Measurements from ENCODE around the gene ADCK1.
"Not testable (repeated sequence)": the region's sequence is repeated elsewhere in the genome, so short reads cannot be mapped to it uniquely, and the experiment has no call there.

Gene ADCK1

GRCh38 chr14:77906446-77906845 is 106.5 kb downstream of the ADCK1 start:
- DNase-seq = no peak

GRCh38 chr14:77908847-77909246 is 108.9 kb downstream of the ADCK1 start:
- no peak for DNase-seq

DNA sequence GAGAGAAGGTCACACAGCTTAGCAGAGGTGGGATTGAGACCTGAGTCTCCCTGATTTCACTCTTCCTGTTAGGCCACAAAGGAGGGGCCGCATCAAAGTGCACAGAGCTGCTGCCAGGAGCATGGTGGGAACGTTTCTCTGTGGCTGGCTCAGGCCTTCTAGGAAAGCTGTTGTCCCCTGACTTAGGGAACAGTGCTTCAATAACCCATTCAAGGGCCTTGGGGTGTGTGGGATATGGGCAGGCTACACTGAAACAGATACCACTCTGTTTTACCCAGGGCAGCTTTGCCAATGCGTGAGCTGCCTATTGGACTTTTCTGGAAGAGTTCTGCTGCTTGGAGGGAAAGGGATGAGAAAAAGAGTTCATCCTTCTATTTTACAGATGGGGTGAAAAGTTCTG is 110.0 kb downstream of the ADCK1 start:
- DNase-seq = no peak

DNA sequence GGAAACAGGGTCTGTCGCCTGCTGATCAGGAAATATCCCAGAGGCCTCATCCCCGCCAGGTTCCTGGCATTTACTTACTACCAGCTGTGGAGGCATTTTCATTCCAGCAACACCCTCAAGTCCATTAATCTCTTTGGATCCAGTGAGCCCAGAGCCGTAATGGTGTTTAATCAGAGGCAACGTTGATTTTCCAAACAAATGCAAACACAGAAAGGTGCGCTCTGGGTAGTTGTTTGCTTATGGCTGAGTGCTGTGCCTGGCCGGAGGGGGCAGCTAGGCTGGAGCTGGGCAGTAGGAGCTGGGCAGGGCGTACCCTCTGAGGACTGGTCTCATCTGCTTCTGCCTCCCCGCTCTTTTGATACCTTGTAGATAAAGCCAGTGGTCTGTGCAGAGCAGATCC is 110.6 kb downstream of the ADCK1 start:
- no peak for DNase-seq

DNA sequence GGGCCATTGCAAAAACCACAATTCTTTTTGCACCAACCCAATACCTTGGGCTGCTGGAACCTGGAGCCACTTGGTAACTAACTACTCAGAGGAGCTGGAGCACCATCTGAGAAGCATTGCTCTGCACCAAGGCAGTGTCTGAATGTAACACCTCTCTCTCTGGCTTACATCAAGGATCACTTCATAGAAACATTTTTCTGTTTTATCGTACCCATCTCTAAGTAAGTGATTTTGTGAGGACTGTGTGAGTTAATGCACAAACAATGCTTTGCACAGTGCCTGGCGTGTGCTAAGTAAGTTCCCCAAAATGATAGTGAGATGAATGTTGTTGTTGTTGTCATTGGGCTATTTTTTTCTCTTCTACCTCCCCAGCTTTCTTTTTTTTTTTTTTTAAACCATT is 111.4 kb downstream of the ADCK1 start:
- no peak for DNase-seq

- DNase-seq = no peak
These were observed 113.0 kb downstream of the ADCK1 start for GRCh38 chr14:77912754-77913556.

GRCh38 chr14:77914073-77914721 is 114.3 kb downstream of the ADCK1 start:
- DNase-seq = no peak

DNA sequence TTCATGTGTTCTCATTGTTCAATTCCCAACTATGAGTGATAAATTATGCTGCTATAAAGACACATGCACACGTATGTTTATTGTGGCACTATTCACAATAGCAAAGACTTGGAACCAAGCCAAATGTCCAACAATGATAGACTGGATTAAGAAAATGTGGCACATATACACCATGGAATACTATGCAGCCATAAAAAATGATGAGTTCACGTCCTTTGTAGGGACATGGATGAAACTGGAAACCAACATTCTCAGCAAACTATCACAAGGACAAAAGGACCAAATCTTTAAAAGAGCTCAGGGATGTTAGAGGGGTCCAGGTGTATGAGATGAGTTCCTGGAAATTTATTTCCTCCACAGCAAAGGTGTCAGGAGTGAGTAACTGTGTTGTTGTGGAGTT is 115.5 kb downstream of the ADCK1 start:
- not testable (repeated sequence) for DNase-seq

DNA sequence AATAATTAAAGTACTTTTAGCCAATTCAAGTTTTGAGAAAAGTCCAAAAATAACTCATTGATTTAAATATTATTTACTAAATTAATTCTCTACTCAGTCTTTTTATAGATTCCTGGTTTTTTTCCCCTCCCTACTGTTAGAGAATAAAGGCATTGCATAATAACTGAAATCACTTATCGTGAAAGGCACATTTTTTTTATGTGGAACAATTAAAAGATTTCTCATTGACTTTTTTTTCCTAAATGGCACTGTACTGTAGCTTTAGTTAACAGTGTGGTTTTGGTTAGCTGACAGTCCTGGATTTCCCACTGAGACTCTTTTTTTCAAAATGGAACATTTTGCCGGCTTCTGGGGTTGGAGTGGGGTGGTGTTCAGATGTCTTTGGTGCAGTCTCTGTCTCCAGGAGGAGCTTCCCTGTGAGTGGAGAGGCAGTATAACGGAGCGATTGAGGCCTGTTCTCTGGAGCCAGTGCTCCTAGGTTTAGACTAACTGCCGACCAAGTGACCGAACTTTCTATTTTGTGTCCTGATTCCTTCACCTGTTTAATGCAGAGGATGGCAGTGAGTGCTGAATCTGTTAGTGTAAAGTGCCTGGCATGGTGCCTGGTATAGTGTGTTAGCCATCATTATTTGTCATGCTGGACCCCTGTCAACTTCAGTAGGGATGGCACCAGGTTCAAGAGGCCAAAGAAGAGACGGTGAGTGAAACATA is 117.7 kb downstream of the ADCK1 start:
- no peak for DNase-seq

DNA sequence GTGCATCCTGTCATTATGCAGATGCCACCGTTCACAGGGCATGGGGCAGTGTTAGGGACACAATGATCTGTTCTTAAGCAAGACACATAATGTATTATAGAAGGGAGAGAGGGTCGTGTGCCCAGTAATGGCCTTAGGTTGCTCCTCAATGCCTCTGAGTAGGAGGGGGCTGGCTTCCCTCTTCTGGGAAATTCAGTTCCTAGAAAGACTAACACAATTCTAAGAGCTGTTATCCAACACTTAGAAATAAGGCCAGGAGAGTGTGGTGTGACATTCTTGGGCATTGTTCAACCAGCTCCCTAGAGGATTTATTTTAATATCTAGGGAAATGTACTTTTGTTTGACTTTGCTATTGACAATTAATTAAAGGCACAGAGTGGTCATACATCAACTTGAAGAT is 118.5 kb downstream of the ADCK1 start:
- no peak for DNase-seq

- DNase-seq = no peak
These were observed 120.4 kb downstream of the ADCK1 start for GRCh38 chr14:77920312-77920711.

DNA sequence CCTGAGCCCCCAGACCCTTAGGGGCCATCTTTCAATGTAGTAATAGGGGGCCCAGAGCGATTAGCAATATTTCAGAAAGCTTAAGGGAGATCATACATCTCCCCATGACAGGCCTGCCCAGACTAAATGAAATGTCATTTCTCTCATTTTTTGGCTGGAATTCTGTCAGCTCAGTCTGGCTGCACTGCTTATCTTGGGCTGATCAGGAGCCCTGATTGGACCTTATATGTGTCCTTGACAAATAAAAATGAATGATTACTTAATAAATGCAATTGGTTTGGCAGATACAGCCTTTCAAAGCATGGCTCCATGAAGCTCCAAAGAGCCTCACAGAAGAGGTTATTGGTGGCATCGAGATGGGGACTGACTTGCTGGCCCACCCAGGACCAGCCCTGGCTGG is 121.9 kb downstream of the ADCK1 start:
- DNase-seq = no peak

- DNase-seq = no peak
These were observed 123.4 kb downstream of the ADCK1 start for GRCh38 chr14:77923131-77923936.

DNA sequence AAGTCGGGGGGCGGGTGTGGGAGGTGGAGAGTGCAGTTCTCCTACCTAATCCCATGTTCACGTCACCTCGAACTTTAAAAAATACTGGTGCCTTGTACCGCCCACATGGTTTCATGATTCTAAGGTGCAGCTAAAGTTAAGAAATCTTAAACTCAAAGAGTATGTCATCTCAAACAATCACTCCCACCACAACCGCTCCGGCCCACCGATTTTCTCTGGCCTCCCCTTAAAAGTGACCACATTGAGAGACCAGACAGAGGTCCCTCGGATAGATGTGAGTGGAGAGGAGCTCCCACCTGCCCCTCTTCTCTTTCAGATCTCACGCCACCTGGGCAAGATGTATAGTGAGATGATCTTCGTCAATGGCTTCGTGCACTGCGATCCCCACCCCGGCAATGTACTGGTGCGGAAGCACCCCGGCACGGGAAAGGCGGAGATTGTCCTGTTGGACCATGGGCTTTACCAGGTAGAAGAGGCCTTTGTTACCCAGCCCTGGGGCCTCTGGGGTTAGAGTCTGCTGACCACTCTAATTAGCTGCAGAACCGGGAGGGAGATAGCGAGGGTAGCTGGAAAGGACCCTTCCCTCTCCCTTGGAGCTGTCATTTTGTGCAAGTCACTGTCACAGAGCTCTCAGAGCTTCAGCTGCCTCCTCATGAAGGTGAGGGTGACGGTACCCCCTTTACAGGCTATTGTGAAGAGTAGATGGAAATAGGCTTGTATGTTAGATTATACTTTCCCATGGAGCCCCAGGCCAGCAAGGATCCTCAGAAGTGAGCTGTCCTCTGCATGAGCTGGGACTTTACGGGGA is 124.4 kb downstream of the ADCK1 start:
- DNase-seq = no peak

- no peak for DNase-seq
These were observed 127.0 kb downstream of the ADCK1 start for GRCh38 chr14:77926942-77927341.

GRCh38 chr14:77931441-77931840 is 131.5 kb downstream of the ADCK1 start:
- DNase-seq = no peak

DNA sequence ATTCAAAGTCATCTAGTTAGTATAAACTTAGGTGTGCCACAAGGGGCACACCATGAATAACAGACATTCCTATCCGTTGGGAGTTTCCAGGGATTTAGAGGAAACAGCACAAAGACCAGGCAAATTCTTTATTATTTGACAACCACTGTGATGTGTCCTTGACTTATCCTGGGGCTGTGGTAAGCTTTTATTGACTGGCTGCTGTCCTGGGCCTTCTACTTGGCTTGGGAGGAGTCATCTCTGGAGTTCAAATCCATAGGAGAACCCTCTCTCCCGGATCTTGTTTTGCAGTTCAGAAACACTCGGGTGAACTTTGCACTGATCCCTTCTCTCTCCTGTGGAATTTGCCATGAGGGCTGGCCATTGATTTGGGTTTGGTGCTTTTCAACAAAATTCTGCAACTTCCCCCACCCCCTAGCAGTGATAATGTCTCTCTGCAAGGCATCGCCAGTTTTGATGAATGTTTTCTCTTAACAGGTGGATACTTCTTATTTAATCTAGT is 136.3 kb downstream of the ADCK1 start:
- no peak for DNase-seq

GRCh38 chr14:77947372-77947771 is 147.5 kb downstream of the ADCK1 start:
- DNase-seq = peak; percentile 8

GRCh38 chr14:77950371-77951063 is 150.6 kb downstream of the ADCK1 start:
- DNase-seq = no peak

GRCh38 chr14:77955816-77956484 is 156.0 kb downstream of the ADCK1 start:
- DNase-seq = no peak

DNA sequence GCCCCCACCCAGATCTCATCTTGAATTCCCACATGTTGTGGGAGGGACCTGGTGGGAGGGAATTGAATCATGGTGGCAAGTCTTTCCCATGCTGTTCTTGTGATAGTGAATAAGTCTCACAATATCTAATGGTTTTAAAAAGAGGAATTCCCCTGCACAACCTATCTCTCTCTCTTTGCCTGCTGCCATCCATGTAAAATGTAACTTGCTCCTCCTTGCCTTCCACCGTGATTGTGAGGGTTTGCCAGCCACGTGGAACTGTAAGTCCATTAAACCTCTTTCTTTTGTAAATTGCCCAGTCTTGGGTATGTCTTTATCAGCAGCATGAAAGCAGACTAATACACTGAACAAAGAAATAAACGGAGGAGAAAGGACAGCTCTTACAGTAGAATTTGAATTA is 159.8 kb downstream of the ADCK1 start:
- DNase-seq = not testable (repeated sequence)

Data from inflammatory macrophage treated with lipopolysaccharide for 4 hours (primary cell).